ENCODE measurements around the gene ADAM33.

The ADAM33 gene

DNA sequence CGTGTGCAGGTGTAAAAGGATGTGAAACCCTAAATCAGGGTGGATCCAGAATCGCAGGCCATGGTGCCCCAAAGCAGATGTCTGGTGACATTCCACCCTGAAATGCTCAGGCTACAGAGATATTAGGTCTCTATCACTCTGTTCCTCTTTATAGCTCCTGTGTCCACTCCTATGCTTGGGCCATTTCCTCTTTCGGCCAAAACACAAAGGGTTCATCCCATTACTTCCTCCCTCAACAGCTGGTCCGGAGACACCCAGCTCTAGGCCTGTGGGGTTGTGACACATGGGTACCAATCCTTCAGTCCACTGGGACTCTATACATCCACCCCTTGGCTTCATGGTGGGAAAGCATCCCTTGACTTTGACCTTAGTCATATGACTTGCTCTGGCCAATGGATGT, 32.3 kb upstream of the ADAM33 start:
- no peak overlapping the region for H3K4me3 Mint-ChIP-seq
- no peaks in the 10 kb centered on the region for H3K4me1 Mint-ChIP-seq
- H3K27me3 Mint-ChIP-seq: peaks cover 1% of the 10 kb centered on the region
- H3K36me3 Mint-ChIP-seq: no peaks in the 10 kb centered on the region
- no peak overlapping the region for H3K27ac Mint-ChIP-seq
- H3K9me3 Mint-ChIP-seq: no peaks in the 10 kb centered on the region

DNA sequence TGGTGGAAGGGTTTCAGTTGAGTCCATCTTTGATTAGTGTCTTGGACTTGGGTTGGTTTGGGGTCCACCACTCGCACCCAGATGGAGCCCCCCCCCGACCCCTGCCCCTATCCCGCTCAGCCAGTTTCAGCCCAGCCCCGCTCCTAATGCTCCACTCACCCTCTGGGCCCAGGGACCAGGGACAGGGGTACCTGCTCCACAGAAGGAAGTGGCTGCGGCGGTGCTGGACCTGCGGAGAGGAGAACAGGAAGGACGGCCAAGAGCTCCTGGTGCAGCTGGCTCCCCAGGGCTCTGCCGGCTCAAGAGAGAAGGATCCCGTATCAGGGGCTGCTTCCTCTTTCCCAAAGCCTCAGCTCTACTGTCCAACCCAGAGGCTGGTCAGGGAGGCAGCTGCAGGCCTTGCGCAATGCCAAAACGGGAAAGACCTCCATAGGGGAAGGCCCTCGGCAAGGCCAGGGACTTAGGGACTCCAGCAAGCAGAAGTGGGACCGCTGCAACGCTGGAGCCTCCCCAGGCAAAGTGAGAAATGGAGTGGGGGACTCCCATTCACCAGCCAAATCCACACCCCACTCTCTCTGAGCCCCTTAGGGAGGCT, 30.6 kb upstream of the ADAM33 start, which contains the start of gene SIGLEC1:
Gene SIGLEC1, minus strand, starts transcription at position 322 of the 595 bp plus-strand sequence. CDS start 5,472 bp downstream, outside the sequence.
- no peak within 1 kb of the TSS for H3K4me3 Mint-ChIP-seq
- no peak within 1 kb of the TSS for H3K27ac Mint-ChIP-seq

DNA sequence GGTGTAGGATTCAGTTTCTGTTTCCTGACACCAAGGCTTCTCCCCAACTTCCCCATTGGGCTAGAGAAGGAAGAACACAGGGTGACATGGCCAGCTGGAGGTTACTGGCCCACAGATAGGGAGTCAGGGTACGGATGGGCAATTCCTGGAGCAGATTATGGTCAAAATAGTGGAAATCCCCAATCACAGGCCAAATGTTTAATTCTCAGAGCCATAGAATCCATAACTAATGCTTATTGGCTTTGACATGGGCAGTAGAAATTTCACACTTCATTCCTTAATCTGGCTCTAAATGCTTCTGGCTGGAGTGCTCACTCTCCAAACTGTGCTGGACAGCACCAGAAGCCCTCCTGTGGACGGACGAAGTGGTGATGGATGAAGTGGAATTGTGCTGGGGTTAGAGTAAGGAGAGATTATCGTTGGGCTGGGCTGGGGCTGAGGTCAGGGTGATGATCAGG, 29.7 kb upstream of the ADAM33 start:
- no peaks in the 10 kb centered on the region for H3K9me3 Mint-ChIP-seq
- no peaks in the 10 kb centered on the region for H3K36me3 Mint-ChIP-seq
- H3K27me3 Mint-ChIP-seq: peaks cover 2% of the 10 kb centered on the region
- H3K4me1 Mint-ChIP-seq: no peaks in the 10 kb centered on the region
- no peak overlapping the region for H3K27ac Mint-ChIP-seq
- no peak overlapping the region for H3K4me3 Mint-ChIP-seq

More for the DNA sequence above, 30.6 kb upstream of the ADAM33 start, which contains the start of gene SIGLEC1:
- Mint-ChIP-seq H3K9me3 (no peaks in the 10 kb centered on the region), H3K36me3 (no peaks in the 10 kb centered on the region), H3K4me1 (no peaks in the 10 kb centered on the region), H3K27me3 (peaks cover 2% of the 10 kb centered on the region)

DNA sequence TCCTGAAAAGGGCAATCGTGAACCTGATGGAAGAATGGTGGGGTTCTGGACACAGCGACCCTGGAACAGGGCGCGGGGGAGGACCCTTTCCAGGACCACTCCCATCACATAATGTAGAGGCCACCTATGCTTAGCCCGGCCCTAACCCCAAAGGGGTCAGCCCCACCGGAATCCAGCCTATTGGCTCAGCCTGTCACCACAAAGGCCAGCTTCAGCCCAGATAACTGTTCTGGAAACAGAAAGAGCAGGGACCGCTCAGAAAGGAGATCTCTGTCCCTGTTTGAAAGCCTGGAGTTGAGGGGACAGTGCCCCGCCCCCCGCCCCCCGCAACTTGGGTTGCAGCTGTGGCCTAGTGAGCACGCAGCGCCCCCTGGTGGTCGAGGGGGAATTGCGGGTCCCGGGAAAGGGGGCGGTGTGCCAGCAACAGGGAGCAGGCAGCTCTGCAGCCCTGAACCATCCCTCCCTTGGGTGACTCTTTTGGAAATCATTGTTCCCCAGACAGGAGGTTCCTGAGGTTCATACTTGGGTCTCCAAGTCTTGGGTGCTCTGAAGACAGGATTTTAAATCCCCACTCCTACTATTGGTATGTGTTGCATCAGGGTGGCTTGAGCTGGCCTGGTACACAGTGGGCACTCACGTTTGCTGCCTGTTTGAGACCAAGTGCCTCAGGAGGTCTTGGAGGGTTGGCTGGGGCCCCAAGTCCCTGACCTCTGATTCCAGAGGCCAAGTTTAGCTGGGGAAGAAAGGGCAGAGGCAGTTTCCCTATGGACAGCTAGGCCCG, 29.1 kb upstream of the ADAM33 start:
- H3K4me1 Mint-ChIP-seq: no peaks in the 10 kb centered on the region
- H3K9me3 Mint-ChIP-seq: no peaks in the 10 kb centered on the region

DNA sequence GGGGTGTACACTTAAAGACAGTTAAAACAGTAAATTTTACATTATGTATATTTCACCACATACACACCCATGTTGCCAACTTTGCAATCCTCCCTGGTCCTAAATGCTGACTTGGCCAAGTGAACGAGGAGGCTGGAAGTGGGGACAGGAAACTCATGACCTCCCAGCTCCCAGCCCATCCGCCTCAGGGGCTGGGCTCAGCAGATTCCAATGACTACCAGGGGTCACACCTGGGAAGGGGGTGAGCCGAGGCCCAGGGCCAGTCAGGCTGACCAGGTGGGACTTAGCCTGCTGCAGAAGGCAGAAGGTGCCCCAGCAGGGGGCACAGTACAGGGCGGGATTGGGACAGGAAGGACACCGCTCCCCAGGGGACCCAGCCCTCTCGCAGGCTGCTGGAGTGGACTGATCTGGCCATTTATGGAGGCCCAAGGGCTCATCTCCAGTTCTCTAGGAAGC, 28.2 kb upstream of the ADAM33 start:
- Mint-ChIP-seq H3K27me3 (peaks cover 2% of the 10 kb centered on the region), H3K27ac (no peak overlapping the region), H3K4me1 (no peaks in the 10 kb centered on the region), H3K4me3 (no peak overlapping the region), H3K36me3 (no peaks in the 10 kb centered on the region), H3K9me3 (no peaks in the 10 kb centered on the region)

More for the DNA sequence above, 29.1 kb upstream of the ADAM33 start:
- H3K36me3 Mint-ChIP-seq: no peaks in the 10 kb centered on the region
- H3K27ac Mint-ChIP-seq: no peak overlapping the region
- no peak overlapping the region for H3K4me3 Mint-ChIP-seq
- peaks cover 2% of the 10 kb centered on the region for H3K27me3 Mint-ChIP-seq

DNA sequence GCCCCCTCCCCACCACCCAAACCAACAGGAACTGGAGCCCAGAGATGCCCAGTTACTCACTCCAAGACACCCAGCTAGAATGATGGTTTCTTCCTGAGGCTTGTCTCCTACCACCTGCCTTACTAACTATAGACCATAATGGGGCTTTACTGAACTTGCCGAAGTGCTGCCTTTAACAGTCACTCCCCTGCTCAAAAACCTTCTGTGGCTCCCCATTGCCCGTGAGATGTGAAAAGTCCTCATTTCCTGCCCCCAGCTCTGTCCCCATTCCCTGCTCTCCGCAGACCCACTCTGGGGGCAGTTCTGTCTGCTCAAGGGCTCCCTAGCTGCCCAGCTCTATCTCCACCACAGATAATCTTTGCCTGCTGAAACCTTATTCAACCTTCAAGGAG, 25.7 kb upstream of the ADAM33 start:
- H3K27ac Mint-ChIP-seq: no peak overlapping the region
- H3K36me3 Mint-ChIP-seq: no peaks in the 10 kb centered on the region
- no peaks in the 10 kb centered on the region for H3K4me1 Mint-ChIP-seq
- H3K4me3 Mint-ChIP-seq: no peak overlapping the region
- H3K9me3 Mint-ChIP-seq: no peaks in the 10 kb centered on the region
- peaks cover 2% of the 10 kb centered on the region for H3K27me3 Mint-ChIP-seq

DNA sequence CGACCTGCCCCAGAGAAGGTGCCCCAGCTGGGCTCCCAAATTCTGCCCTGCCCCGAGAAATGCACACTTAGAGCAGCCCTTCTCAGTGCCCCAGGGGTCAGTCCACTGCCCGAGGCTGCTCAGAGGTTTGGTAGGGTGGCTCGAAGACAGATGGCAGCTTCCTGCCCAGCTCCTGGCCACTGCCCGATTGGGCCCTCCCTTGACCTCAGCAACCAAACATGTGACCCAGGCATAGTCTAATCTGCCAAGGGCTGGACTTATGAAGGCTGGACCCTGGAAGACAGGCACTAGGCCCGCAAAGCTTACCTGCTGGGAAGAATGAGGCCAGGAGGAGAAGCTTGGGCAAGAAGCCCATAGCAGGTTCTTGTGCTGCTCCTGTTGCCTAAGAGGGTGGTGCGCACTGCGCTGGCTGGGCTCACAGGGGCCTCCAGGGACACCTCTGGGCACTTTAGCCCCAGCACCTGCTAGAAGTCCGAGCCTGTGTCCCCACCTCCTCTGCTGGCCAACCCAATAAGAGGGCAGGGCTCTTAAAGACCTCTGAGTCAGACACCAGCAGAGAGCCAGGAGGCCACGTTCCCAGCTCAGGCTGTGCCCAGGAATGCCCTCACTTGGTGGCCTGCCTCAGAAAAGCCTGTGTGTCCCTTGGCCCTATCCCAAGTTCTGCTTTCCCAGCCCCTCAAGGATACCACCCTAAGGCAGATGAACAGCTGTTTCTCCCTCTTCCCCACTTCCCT, 25.1 kb upstream of the ADAM33 start:
- no peaks in the 10 kb centered on the region for H3K36me3 Mint-ChIP-seq
- H3K27ac Mint-ChIP-seq: no peak overlapping the region
- H3K4me1 Mint-ChIP-seq: no peaks in the 10 kb centered on the region
- no peaks in the 10 kb centered on the region for H3K9me3 Mint-ChIP-seq
- H3K4me3 Mint-ChIP-seq: no peak overlapping the region
- peaks cover 2% of the 10 kb centered on the region for H3K27me3 Mint-ChIP-seq

DNA sequence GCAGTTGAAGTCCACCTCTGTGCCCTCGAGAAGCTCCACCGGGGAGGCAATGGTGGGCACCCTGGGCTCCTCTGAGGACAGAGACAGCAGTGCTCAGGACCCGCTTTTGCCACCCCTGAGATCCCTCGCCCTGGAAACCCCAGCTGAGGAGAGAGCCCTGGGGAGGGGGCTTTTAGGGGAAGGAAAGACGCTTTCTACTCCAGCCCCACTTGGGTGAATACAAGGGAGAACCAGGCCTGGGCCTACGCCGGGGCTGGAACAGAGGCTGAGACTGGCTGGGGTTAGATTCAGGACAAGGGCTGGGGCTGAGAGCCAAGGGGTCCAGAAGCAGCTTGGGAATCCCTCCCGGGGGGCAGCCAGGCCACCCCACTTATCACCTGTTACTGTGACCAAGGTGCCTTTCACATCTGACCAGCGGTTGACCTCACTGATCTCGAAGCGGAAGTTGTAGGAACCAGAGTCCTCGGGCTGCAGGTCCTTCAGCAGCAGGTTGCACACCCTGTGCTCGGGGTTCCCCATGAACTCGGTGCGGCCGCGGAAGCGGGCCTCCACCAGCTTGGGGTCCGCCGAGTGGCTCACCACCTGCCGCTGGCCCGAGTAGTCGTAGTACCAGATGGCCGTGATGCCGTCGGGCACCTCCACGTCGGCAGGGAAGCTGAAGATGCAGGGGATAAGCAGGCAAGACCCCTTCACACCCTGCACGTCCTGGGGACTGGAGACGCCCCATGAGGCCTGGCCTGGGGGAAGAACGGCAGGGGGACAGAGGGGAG, 24.3 kb upstream of the ADAM33 start:
- no peak overlapping the region for H3K27ac Mint-ChIP-seq
- no peaks in the 10 kb centered on the region for H3K36me3 Mint-ChIP-seq
- H3K4me1 Mint-ChIP-seq: no peaks in the 10 kb centered on the region
- H3K9me3 Mint-ChIP-seq: no peaks in the 10 kb centered on the region
- H3K27me3 Mint-ChIP-seq: peaks cover 2% of the 10 kb centered on the region
- no peak overlapping the region for H3K4me3 Mint-ChIP-seq

DNA sequence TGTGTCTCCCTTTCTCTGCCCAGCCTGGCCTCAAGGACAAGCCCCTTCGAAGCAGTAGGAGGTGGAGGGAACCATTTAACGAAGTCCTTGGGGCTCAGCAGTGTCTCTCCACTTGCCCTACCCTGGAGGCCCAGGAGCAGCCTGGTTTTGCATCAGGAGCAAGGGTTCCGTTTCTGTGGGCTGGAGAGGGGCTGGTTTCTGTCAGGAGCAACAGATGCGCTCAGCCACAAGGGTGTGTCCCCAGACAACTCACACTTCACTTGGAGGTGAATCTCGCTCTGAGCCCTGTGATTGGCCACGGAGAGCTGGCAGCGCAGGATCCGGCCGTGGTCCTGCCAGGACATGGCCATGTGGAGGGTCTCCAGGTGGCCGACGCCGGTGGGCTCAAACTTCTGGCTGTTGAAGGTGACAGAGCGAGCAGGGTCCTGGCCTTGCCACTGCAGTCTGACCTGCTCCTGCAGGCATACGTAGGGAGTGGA, 23.7 kb upstream of the ADAM33 start:
- no peak overlapping the region for H3K27ac Mint-ChIP-seq
- no peak overlapping the region for H3K4me3 Mint-ChIP-seq
- H3K4me1 Mint-ChIP-seq: no peaks in the 10 kb centered on the region
- H3K9me3 Mint-ChIP-seq: no peaks in the 10 kb centered on the region
- H3K36me3 Mint-ChIP-seq: no peaks in the 10 kb centered on the region
- H3K27me3 Mint-ChIP-seq: peaks cover 2% of the 10 kb centered on the region

DNA sequence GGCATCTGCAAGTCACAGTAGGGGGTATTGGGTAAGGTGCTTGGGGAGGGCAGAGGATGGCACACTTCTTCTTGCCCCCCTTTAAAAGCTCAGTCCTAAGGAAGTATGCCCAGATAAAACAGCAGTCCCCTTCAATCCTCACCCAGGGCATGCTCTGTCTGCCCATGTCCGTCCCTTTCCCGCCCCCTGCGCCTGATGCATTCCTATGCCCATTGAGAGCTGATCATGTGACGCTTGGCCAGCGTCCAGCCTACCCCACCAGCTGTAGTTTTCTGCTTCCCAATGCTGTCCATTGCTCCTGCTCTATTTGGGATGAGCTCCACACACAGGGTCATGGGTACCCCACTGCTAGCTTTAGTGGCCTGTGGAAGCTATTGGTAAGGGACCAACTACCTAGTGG, 22.3 kb upstream of the ADAM33 start:
- Mint-ChIP-seq H3K36me3 (no peaks in the 10 kb centered on the region), H3K4me3 (no peak overlapping the region), H3K27me3 (peaks cover 2% of the 10 kb centered on the region), H3K4me1 (no peaks in the 10 kb centered on the region), H3K27ac (no peak overlapping the region), H3K9me3 (no peaks in the 10 kb centered on the region)

DNA sequence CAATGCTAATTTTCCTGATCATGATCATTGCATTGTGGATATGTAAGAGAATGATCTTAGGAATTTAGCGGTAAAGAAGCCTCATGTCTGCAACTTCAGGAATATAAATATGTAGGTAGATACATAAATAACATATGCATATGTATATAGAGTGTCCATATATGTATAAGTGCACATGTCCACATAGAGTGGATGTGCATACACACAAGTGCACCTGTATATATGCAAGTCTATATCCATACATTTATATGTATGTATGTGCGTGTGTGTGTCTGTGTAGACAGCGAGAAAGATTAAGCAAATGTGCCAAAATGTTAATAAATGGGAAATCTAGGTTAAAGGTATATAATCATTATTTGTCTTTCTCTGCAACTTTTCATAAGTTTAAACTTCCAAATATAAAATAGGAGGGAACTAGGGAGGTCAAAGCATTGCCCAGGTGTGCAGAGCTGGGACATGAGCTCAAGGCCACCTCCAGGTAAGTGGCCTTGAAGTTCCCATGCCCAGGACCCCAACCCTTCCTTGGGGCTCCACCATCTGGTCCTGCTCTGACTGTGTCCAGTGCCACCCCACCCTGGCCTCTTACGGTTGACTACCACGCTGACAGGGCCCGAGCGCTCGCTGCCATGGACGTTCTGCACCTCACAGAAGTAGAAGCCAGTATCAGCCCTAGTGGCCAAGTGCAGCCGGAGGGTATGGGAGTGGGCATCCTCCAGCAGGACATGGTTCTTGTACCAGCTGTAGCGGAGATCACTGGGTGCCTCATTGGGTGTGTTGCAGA, 21.0 kb upstream of the ADAM33 start:
- Mint-ChIP-seq H3K27ac (no peak overlapping the region), H3K4me1 (no peaks in the 10 kb centered on the region), H3K27me3 (peaks cover 2% of the 10 kb centered on the region), H3K36me3 (no peaks in the 10 kb centered on the region), H3K4me3 (no peak overlapping the region), H3K9me3 (no peaks in the 10 kb centered on the region)

DNA sequence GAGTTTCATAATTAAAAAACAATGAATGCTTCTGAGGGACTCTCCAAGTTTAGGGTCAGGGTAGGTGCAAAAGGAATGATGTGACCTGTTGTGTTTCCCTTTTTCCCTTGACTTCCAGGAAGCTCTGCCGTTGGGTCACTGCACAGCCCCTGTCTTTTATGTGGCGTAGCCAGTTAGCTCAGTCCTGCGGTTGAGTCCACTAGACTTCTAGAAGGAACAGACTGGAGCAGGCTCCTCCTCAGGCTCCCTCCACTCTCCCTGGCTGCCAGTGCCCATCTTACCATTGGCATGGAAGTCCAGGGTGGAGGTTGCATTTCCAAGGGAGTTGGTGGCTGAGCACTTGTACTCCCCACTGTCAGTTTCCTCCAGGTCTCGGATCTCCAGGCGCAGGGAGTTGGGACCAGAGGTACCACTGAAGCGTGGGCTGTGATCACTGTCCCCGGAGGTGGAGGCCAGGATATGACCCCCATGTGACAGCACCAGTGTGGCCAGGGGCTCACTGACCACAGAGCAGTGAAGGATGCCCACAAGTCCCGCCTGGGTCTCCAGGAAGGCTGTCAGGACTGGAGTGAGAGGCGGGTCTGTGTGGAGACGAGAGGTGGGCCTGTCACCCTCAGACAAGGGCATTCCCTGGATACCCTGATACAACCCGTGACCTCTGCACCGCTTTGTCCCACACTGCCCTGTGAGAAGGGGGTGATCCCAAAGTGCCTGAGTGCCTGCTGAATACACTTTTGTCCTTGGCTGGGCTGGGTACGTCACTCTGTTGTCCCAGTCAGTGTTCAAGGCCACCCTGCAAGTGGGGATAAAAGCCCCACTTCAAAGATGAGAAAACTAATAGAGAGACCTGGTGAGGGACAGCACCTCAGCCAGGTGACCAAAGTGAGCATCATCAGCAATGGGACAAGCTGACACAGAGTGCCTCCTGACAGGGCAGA, 19.5 kb upstream of the ADAM33 start:
- H3K27ac Mint-ChIP-seq: no peak overlapping the region
- H3K4me1 Mint-ChIP-seq: no peaks in the 10 kb centered on the region
- no peaks in the 10 kb centered on the region for H3K36me3 Mint-ChIP-seq
- H3K27me3 Mint-ChIP-seq: no peaks in the 10 kb centered on the region
- no peak overlapping the region for H3K4me3 Mint-ChIP-seq
- no peaks in the 10 kb centered on the region for H3K9me3 Mint-ChIP-seq

DNA sequence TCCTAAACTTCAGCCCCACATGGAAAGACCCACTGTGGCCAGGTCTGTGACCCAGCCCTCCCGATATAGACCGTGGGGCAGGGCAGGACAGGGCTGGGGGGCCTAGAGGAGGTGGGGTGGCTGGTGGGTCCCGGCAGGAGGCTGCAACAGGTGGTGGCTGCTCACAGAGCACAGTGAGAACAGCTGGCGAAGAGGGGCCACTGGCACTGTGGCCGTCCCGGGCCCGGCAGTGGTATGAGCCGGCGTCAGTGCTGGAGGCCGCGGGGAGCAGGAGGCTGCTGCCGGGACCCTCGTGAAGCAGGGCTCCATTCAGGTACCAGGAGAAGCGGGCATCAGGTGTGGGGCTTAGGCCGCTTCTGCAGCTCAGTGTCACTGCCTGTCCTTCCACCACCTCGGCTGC, 17.2 kb upstream of the ADAM33 start:
- H3K4me1 Mint-ChIP-seq: no peaks in the 10 kb centered on the region
- no peak overlapping the region for H3K27ac Mint-ChIP-seq
- no peaks in the 10 kb centered on the region for H3K27me3 Mint-ChIP-seq
- no peak overlapping the region for H3K4me3 Mint-ChIP-seq
- H3K9me3 Mint-ChIP-seq: no peaks in the 10 kb centered on the region
- no peaks in the 10 kb centered on the region for H3K36me3 Mint-ChIP-seq

DNA sequence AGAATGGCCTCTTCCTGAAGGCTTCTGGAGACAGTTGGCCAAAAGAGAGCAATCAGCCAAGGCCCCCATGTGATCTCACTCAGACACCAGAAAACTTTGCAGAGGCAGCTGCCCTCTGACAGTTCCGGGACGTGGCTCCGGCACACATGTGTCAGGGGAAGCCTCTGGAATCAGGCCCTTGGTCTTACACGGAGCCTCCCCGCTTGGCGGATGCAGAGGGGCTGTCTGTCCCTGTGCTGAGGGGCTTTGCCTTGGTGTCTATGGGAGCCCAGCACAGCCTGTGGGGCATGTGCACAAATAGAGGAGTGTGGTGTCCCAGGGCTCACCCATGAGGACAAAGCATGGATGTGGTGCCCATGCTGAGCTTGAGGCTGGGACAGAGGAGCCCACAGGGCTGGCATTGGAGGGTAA, 16.8 kb upstream of the ADAM33 start:
- no peaks in the 10 kb centered on the region for H3K27me3 Mint-ChIP-seq
- no peak overlapping the region for H3K27ac Mint-ChIP-seq
- no peak overlapping the region for H3K4me3 Mint-ChIP-seq
- H3K4me1 Mint-ChIP-seq: no peaks in the 10 kb centered on the region
- H3K9me3 Mint-ChIP-seq: no peaks in the 10 kb centered on the region
- H3K36me3 Mint-ChIP-seq: no peaks in the 10 kb centered on the region
